ENCODE results near the gene RNU6-8. TPM values are rescaled to one million over a fixed set of nuclear protein-coding genes. Genes with fewer than 3 reads are reported as not detected.
A peak's percentile ranks its signal among the peaks of the same experiment; 100 is the strongest.

The RNU6-8 gene
- polyA plus RNA-seq, 1 of the 3 experiments (the other 2 are of a cell fraction): not detected

- TF ChIP-seq USF2 (IDR thresholded peaks at IDR 0.05; ENCODE audit: borderline replicate concordance, low read depth, low read length) (no peak), NRF1 (IDR thresholded peaks at IDR 0.05; ENCODE audit: low read depth, low read length) (no peak), POLR2AphosphoS5 (IDR thresholded peaks at IDR 0.05; ENCODE audit: low read depth, low read length) (no peak), ZBTB33 (IDR thresholded peaks at IDR 0.05; ENCODE audit: borderline replicate concordance, low read depth) (no peak), MEF2A (IDR thresholded peaks at IDR 0.05; ENCODE audit: borderline replicate concordance, low read depth) (no peak), RXRA (IDR thresholded peaks at IDR 0.05; ENCODE audit: borderline replicate concordance, low read depth) (no peak)
These were observed 43.7 kb upstream of the RNU6-8 start (continued) for GRCh38 chr14:32246751-32247150.

- no peaks in the 10 kb centered on the region for H3K79me2 ChIP-seq (ENCODE audit: insufficient read depth)
- H3K27ac ChIP-seq (ENCODE audit: low read depth in 2 of 2, low read length in 1 of 2): no peak overlapping the region
- POLR2A ChIA-PET: no interaction called here
- no peaks in the 10 kb centered on the region for H3K36me3 ChIP-seq (replicated peaks in 1 of 2; ENCODE audit: control insufficient read depth in 1 of 2, insufficient read depth in 2 of 2, low read length in 1 of 2)
- H3K9ac ChIP-seq: no peak overlapping the region
- H3K9me2 ChIP-seq: no peaks in the 10 kb centered on the region
- H3K27me3 ChIP-seq (ENCODE audit: insufficient read depth): no peaks in the 10 kb centered on the region
- no peaks in the 10 kb centered on the region for H3K9me3 ChIP-seq
- CTCF ChIA-PET: interaction anchor here (0.9 to 3.9 kb wide), 2 partner anchors 171 to 204 kb away, joined by 3 to 16 read pairs; no protein-coding TSS in a partner anchor
- H3K4me1 ChIP-seq (ENCODE audit: control insufficient read depth in 1 of 2, insufficient read depth in 2 of 2, low read depth in 1 of 2, low read length in 1 of 2): peaks cover 0 to 4% of the 10 kb centered on the region in 2 experiments; a peak in 1 of 4 replicates
- DNase-seq: no peak
- H3F3A ChIP-seq (replicated peaks; ENCODE audit: insufficient read depth): no peaks in the 10 kb centered on the region
- no peaks in the 10 kb centered on the region for H4K20me1 ChIP-seq (ENCODE audit: insufficient read depth)
- no peak overlapping the region for H3K4me2 ChIP-seq
- TF ChIP-seq PBX3 (IDR thresholded peaks at IDR 0.05) (no peak), FOXM1 (IDR thresholded peaks at IDR 0.05; ENCODE audit: low read depth) (no peak), GABPA (IDR thresholded peaks at IDR 0.05; ENCODE audit: low read depth) (no peak), MEF2A (IDR thresholded peaks at IDR 0.05; ENCODE audit: borderline replicate concordance, low read depth) (no peak), SMC3 (IDR thresholded peaks at IDR 0.05; ENCODE audit: low read depth, low read length) (peak; percentile 30; the same call in 1 of the 2 replicates), IRF3 (IDR thresholded peaks at IDR 0.05; ENCODE audit: low read depth, low read length) (no peak), RAD21 (IDR thresholded peaks at IDR 0.05; ENCODE audit: low read length) (peak; percentile 49), JUND (IDR thresholded peaks at IDR 0.05) (no peak), REST (IDR thresholded peaks at IDR 0.05; ENCODE audit: low read depth, low read length) (no peak), POLR2AphosphoS5 (IDR thresholded peaks at IDR 0.05; ENCODE audit: low read depth, low read length) (no peak), USF2 (IDR thresholded peaks at IDR 0.05; ENCODE audit: borderline replicate concordance, low read depth, low read length) (no peak), NRF1 (IDR thresholded peaks at IDR 0.05; ENCODE audit: low read depth, low read length) (no peak), YY1 (IDR thresholded peaks at IDR 0.05; ENCODE audit: low read depth) (no peak), MXI1 (IDR thresholded peaks at IDR 0.05; ENCODE audit: low read depth, low read length) (no peak), CTCF (IDR thresholded peaks at IDR 0.05) (peak; percentile 25)
- no peak overlapping the region for H2AFZ ChIP-seq (ENCODE audit: low read depth)
- no peak overlapping the region for H3K4me3 ChIP-seq (ENCODE audit: low read depth in 2 of 2, low read length in 1 of 2)
These were observed 41.3 kb upstream of the RNU6-8 start for GRCh38 chr14:32244404-32244803.
